HCT116 (cell line): Measurements from ENCODE around the gene MMEL1. TPM values are rescaled to one million over a fixed set of nuclear protein-coding genes. Genes with fewer than 3 reads are reported as not detected.

Source experiments
- ATAC-seq: fragments of 200-7000 bp; cut with Tn5 transposase; 2 replicates; pipeline ENCODE4 v1.9.1; 2020; ENCODE audit warnings: mild to moderate bottlenecking, moderate library complexity
- BruUV-seq: library from RNA; stranded (reverse); fragments of 400-500 nt; replicated peaks from 2 replicates; lab custom pipeline; 2021; lab: Mats Ljungman, UMichigan
- CTCF ChIA-PET: fragments of 300-600 bp; sonication (Branson Sonifier 250); formaldehyde crosslinking; loops from one replicate; lab custom pipeline; 2021; ENCODE audit warnings: antibody characterized with exemption; lab: Charles Lee
- POLR2A ChIA-PET: fragments of 300-600, 350-600 bp; sonication (Branson Sonifier 250); formaldehyde crosslinking; loops from one replicate; lab custom pipeline; 2021; ENCODE audit warnings: antibody characterized with exemption; lab: Charles Lee
- RAD21 ChIA-PET, 2 experiments: fragments of 300-600 bp; sonication (Branson Sonifier 250); formaldehyde crosslinking; loops; one replicate each; lab custom pipeline; 2023; ENCODE audit warnings: low total read pairs in 2 of 2; ENCODE audit not compliant: uncharacterized antibody in 2 of 2, unreplicated experiment in 2 of 2, low non-redundant PET in 1 of 2; lab: Charles Lee
- DNase-seq: peaks from one replicate; pipeline ENCODE4 v3.0.0-alpha.2; 2010; ENCODE audit warnings: low read depth, low spot score
- H2AFZ ChIP-seq: fragments of 200-600 bp; shearing (Covaris generic), sonication (generic); 2 replicates; pipeline ENCODE4 v1.6.1; 2017; ENCODE audit warnings: low read depth, mixed run types, mixed read lengths, antibody characterized with exemption, low read length; ENCODE audit not compliant: poor library complexity, severe bottlenecking
- H3K27ac ChIP-seq: 2 replicates; pipeline ENCODE4 v1.5.1; 2012; ENCODE audit warnings: low read depth, low read length
- H3K27me3 ChIP-seq: fragments of 200-600 bp; sonication (generic); 2 replicates; pipeline ENCODE4 v1.6.1; 2016; ENCODE audit warnings: mixed run types, low read length, mixed read lengths; ENCODE audit not compliant: insufficient read depth
- H3K36me3 ChIP-seq, 2 experiments: fragments of 200-500 bp in 1 of 2; fragments of 200-600 bp in 1 of 2; sonication (Bioruptor generic) in 1 of 2; sonication (generic) in 1 of 2; 2 replicates each; pipeline versions ENCODE4 v1.5.1 to v1.6.1; 2014 to 2016; ENCODE audit warnings: low read length in 2 of 2, inconsistent platforms in 1 of 2, mixed read lengths in 1 of 2, mixed run types in 1 of 2; ENCODE audit not compliant: insufficient read depth in 2 of 2, control insufficient read depth in 1 of 2
- H3K4me1 ChIP-seq, 2 experiments: fragments of 200-600 bp in 1 of 2; sonication (generic) in 1 of 2; 2 replicates each; pipeline versions ENCODE4 v1.5.1 to v1.6.1; 2012 to 2017; ENCODE audit warnings: low read length in 2 of 2, inconsistent platforms in 1 of 2, mild to moderate bottlenecking in 1 of 2, mixed read lengths in 1 of 2, mixed run types in 1 of 2, moderate library complexity in 1 of 2; ENCODE audit not compliant: insufficient read depth in 2 of 2, control insufficient read depth in 1 of 2
- H3K4me2 ChIP-seq: fragments of 200-600 bp; sonication (generic); 2 replicates; pipeline ENCODE4 v1.6.1; 2017; ENCODE audit warnings: mixed run types, low read length, mixed read lengths
- H3K4me3 ChIP-seq, 2 experiments: fragments of 200-600 bp in 1 of 2; sonication (generic) in 1 of 2; replicated peaks in 1 of 2; 2 replicates each; pipeline ENCODE4 v1.5.1; 2011 to 2016; ENCODE audit warnings: low read length in 2 of 2, control low read depth in 1 of 2, low read depth in 1 of 2, mild to moderate bottlenecking in 1 of 2, mixed read lengths in 1 of 2, mixed run types in 1 of 2
- H3K79me2 ChIP-seq: fragments of 200-600 bp; sonication (generic); 2 replicates; pipeline ENCODE4 v1.6.1; 2017; ENCODE audit warnings: mild to moderate bottlenecking, mixed run types, low read length, moderate library complexity, mixed read lengths; ENCODE audit not compliant: insufficient read depth
- H3K9ac ChIP-seq: fragments of 200-600 bp; sonication (generic); 2 replicates; pipeline ENCODE4 v1.6.1; 2016; ENCODE audit warnings: low read length, mixed read lengths
- H3K9me2 ChIP-seq: fragments of 200-600 bp; sonication (generic), shearing (Covaris generic); 2 replicates; pipeline ENCODE4 v1.6.1; 2017; ENCODE audit warnings: mixed run types, mild to moderate bottlenecking, moderate library complexity; ENCODE audit not compliant: insufficient read depth
- H3K9me3 ChIP-seq, 2 experiments: fragments of 200-500 bp in 1 of 2; fragments of 200-600 bp in 1 of 2; sonication (Bioruptor generic) in 1 of 2; sonication (generic) in 1 of 2; 2 replicates each; pipeline ENCODE4 v1.6.1; 2014 to 2017; ENCODE audit warnings: low read length in 2 of 2, mixed read lengths in 2 of 2, inconsistent platforms in 1 of 2, low read depth in 1 of 2, mild to moderate bottlenecking in 1 of 2, mixed run types in 1 of 2, moderate library complexity in 1 of 2; ENCODE audit not compliant: control insufficient read depth in 1 of 2, insufficient read depth in 1 of 2
- H4K20me1 ChIP-seq: fragments of 200-600 bp; sonication (generic), shearing (Covaris generic); 2 replicates; pipeline ENCODE4 v1.6.1; 2017; ENCODE audit warnings: mixed run types, mild to moderate bottlenecking, moderate library complexity; ENCODE audit not compliant: insufficient read depth
- ATF3 ChIP-seq: IDR thresholded peaks from 2 replicates; pipeline ENCODE4 v1.6.1; 2012
- EGR1 ChIP-seq: IDR thresholded peaks from 2 replicates; pipeline ENCODE4 v1.6.1; 2012; ENCODE audit warnings: low read depth
- MAX ChIP-seq: IDR thresholded peaks from 2 replicates; pipeline ENCODE4 v1.6.1; 2012
- POLR2A ChIP-seq: IDR thresholded peaks from 2 replicates; pipeline ENCODE4 v1.7.0; 2011; ENCODE audit warnings: borderline replicate concordance; ENCODE audit not compliant: insufficient read depth, insufficient read length; ENCODE audit errors: extremely low read depth
- RAD21 ChIP-seq: IDR thresholded peaks from 2 replicates; pipeline ENCODE4 v1.6.1; 2012; ENCODE audit warnings: low read depth, mild to moderate bottlenecking
- REST ChIP-seq: IDR thresholded peaks from 2 replicates; pipeline ENCODE4 v1.6.1; 2012; ENCODE audit warnings: low read depth
- SIN3A ChIP-seq: IDR thresholded peaks from 2 replicates; pipeline ENCODE4 v1.6.1; 2012; ENCODE audit warnings: low read depth
- SP1 ChIP-seq: IDR thresholded peaks from 2 replicates; pipeline ENCODE4 v1.6.1; 2012; ENCODE audit warnings: low read depth
- ZBTB33 ChIP-seq: IDR thresholded peaks from 2 replicates; pipeline ENCODE4 v1.6.1; 2011; ENCODE audit warnings: mild to moderate bottlenecking, low read length, moderate library complexity; ENCODE audit not compliant: insufficient replicate concordance; ENCODE audit errors: extremely low read depth
- intact Hi-C: fragments of 100-400 bp; cut with micrococcal nuclease; formaldehyde crosslinking; loops from 2 replicates; pipeline ENCODE4 v1.10.0; 2022
- total RNA-seq: library from RNA; stranded (reverse); gene quantifications from one replicate; pipeline ENCODE4 v1.2.1, GENCODE V29; 2021; ENCODE audit not compliant: unreplicated experiment

MMEL1 gene
- total RNA-seq, 1 experiment from 2014 or later: 2.7 TPM

GRCh38 chr1:2583331-2583791 is 49.5 kb downstream of the MMEL1 start (continued):
- TF ChIP-seq REST (no peak), EGR1 (no peak), ZBTB33 (no peak), ATF3 (no peak)

- Histone ChIP-seq H3K4me1 (peaks cover 13 to 38% of the 10 kb centered on the region in 2 experiments; a peak in 3 of 4 replicates), H2AFZ (no peak overlapping the region), H3K27ac (no peak overlapping the region), H3K27me3 (no peaks in the 10 kb centered on the region), H3K79me2 (no peaks in the 10 kb centered on the region; the same call in 1 of the 2 replicates), H3K4me2 (no peak overlapping the region), H3K4me3 (no peak overlapping the region), H3K36me3 (no peaks in the 10 kb centered on the region), H4K20me1 (no peaks in the 10 kb centered on the region), H3K9me2 (no peaks in the 10 kb centered on the region), H3K9me3 (no peaks in the 10 kb centered on the region), H3K9ac (no peak overlapping the region)
- no peak for TF ChIP-seq SP1
- no peak for TF ChIP-seq POLR2A
- TF ChIP-seq EGR1: no peak
- no peak for TF ChIP-seq SIN3A
- TF ChIP-seq RAD21: no peak
- no peak for TF ChIP-seq MAX
- DNase-seq (no peak), ATAC-seq (no peak)
- intact Hi-C loops: loop anchor here (10.0 kb wide), 1 partner anchor 1022 kb away; no protein-coding TSS in a partner anchor
- BruUV-seq: no TSS peak
- ChIA-PET POLR2A (no interaction called here), CTCF (no interaction called here), RAD21 (no interaction called here)
Measured at GRCh38 chr1:2582391-2582790, 50.4 kb downstream of the MMEL1 start.
